Esophagus (tissue), 2 donors: ENCODE data around the gene EVX1. TPM values are rescaled to one million over a fixed set of nuclear protein-coding genes. Genes with fewer than 3 reads are reported as not detected.

Experiments
- H3K27ac ChIP-seq, 2 donors: one replicate each; pipeline ENCODE4 v1.5.1; 2013; ENCODE audit warnings: low read depth in 2 of 2, mild to moderate bottlenecking in 2 of 2, inconsistent platforms in 1 of 2, low read length in 1 of 2, moderate library complexity in 1 of 2
- H3K27me3 ChIP-seq, 2 donors: one replicate each; pipeline ENCODE4 v1.6.1; 2013; ENCODE audit warnings: low read length in 2 of 2, control low read depth in 1 of 2, mild to moderate bottlenecking in 1 of 2; ENCODE audit not compliant: insufficient read depth in 2 of 2, control insufficient read depth in 1 of 2
- H3K36me3 ChIP-seq, 2 donors: one replicate each; pipeline ENCODE4 v1.6.1; 2013; ENCODE audit warnings: low read length in 1 of 2; ENCODE audit not compliant: control insufficient read depth in 2 of 2, insufficient read depth in 2 of 2
- H3K4me1 ChIP-seq, 2 donors: one replicate each; pipeline ENCODE4 v1.6.1; 2013; ENCODE audit warnings: low read length in 1 of 2; ENCODE audit not compliant: control insufficient read depth in 2 of 2, insufficient read depth in 2 of 2
- H3K4me3 ChIP-seq, 2 donors: one replicate each; pipeline ENCODE4 v1.5.1; 2013; ENCODE audit warnings: low read length in 2 of 2, mild to moderate bottlenecking in 2 of 2, low read depth in 1 of 2, moderate library complexity in 1 of 2
- H3K9me3 ChIP-seq, 2 donors: one replicate each; pipeline ENCODE4 v1.6.1; 2013; ENCODE audit warnings: mild to moderate bottlenecking in 2 of 2, low read depth in 1 of 2, low read length in 1 of 2, moderate library complexity in 1 of 2; ENCODE audit not compliant: control insufficient read depth in 2 of 2, insufficient read depth in 1 of 2
- WGBS, 2 donors: extraction: QIAGEN DNeasy Blood & Tissue Kit; methylation state at CpG; one replicate each; pipeline ENCODE4 v1.1.7; 2013; 5-methylcytosine and 5-hydroxymethylcytosine counted together
- polyA plus RNA-seq, 2 donors: library from polyadenylated mRNA; stranded (reverse); fragments of 200-250 nt; gene quantifications; one replicate each; pipeline ENCODE4 v1.2.3, GENCODE V29; 2013
- donor health status: healthy with polysubstance abuse.
- donor health status: Bipolar disorder and iron deficiency.

EVX1 gene
- polyA plus RNA-seq, 2 donors, result not detected

GRCh38 chr7:27205325-27206280 is 37.0 kb upstream of the EVX1 start:
- no peak overlapping the region for H3K27ac ChIP-seq
- peaks cover 11 to 49% of the 10 kb centered on the region in 2 donors for H3K27me3 ChIP-seq
- H3K36me3 ChIP-seq, result no peaks in the 10 kb centered on the region
- no peaks in the 10 kb centered on the region for H3K9me3 ChIP-seq
- no peak overlapping the region for H3K4me3 ChIP-seq
- WGBS, 2 donors, result 11 to 15% methylated on average over 52 of the region's 52 CpGs
- H3K4me1 ChIP-seq, result peaks cover 3 to 4% of the 10 kb centered on the region in 2 donors

- Histone ChIP-seq H3K36me3 (no peaks in the 10 kb centered on the region), H3K4me3 (no peak overlapping the region), H3K9me3 (no peaks in the 10 kb centered on the region), H3K4me1 (peaks cover 0 to 2% of the 10 kb centered on the region in 2 donors), H3K27ac (no peak overlapping the region), H3K27me3 (peaks cover 11 to 44% of the 10 kb centered on the region in 2 donors)
- WGBS, 2 donors, result 50 to 51% methylated on average over 7 of the region's 7 CpGs
Measured at GRCh38 chr7:27207348-27207985, 35.1 kb upstream of the EVX1 start.

GRCh38 chr7:27208998-27209397 is 33.6 kb upstream of the EVX1 start:
- Histone ChIP-seq H3K27ac (no peak overlapping the region), H3K9me3 (no peaks in the 10 kb centered on the region), H3K36me3 (no peaks in the 10 kb centered on the region), H3K27me3 (peaks cover 11 to 44% of the 10 kb centered on the region in 2 donors), H3K4me3 (no peak overlapping the region), H3K4me1 (peaks cover 2 to 4% of the 10 kb centered on the region in 2 donors)
- WGBS, 2 donors, result 85 to 88% methylated on average over 4 of the region's 4 CpGs

- Histone ChIP-seq H3K4me1 (peaks cover 2 to 4% of the 10 kb centered on the region in 2 donors), H3K27ac (no peak overlapping the region), H3K27me3 (peaks cover 14 to 36% of the 10 kb centered on the region in 2 donors), H3K9me3 (no peaks in the 10 kb centered on the region), H3K4me3 (peak overlapping the region in 1 of 2 donors; percentile 38), H3K36me3 (no peaks in the 10 kb centered on the region)
- WGBS, 2 donors, result 45 to 50% methylated on average over 11 of the region's 11 CpGs
Measured at GRCh38 chr7:27209933-27210440, 32.6 kb upstream of the EVX1 start.

- Histone ChIP-seq H3K4me3 (peak overlapping the region in 1 of 2 donors; percentile 38), H3K27ac (no peak overlapping the region), H3K36me3 (no peaks in the 10 kb centered on the region), H3K9me3 (no peaks in the 10 kb centered on the region), H3K4me1 (peaks cover 2 to 4% of the 10 kb centered on the region in 2 donors), H3K27me3 (peaks cover 14 to 33% of the 10 kb centered on the region in 2 donors)
- 6 to 11% methylated on average over 31 to 32 of the region's 32 CpGs for WGBS, 2 donors
Measured at GRCh38 chr7:27210441-27211083, 32.0 kb upstream of the EVX1 start.

- Histone ChIP-seq H3K27ac (no peak overlapping the region), H3K36me3 (no peaks in the 10 kb centered on the region), H3K27me3 (peaks cover 14 to 31% of the 10 kb centered on the region in 2 donors), H3K4me3 (no peak overlapping the region), H3K4me1 (peaks cover 2 to 4% of the 10 kb centered on the region in 2 donors), H3K9me3 (no peaks in the 10 kb centered on the region)
- WGBS, 2 donors, result 83 to 85% methylated on average over 1 of the region's 1 CpG
Measured at GRCh38 chr7:27211084-27211446, 31.5 kb upstream of the EVX1 start.

GRCh38 chr7:27211764-27212204 is 30.8 kb upstream of the EVX1 start:
- H3K27me3 ChIP-seq, result peaks cover 14 to 31% of the 10 kb centered on the region in 2 donors
- peaks cover 2 to 4% of the 10 kb centered on the region in 2 donors for H3K4me1 ChIP-seq
- H3K4me3 ChIP-seq, result no peak overlapping the region
- WGBS, 2 donors, result 37 to 43% methylated on average over 3 of the region's 3 CpGs
- no peaks in the 10 kb centered on the region for H3K36me3 ChIP-seq
- H3K9me3 ChIP-seq, result no peaks in the 10 kb centered on the region
- no peak overlapping the region for H3K27ac ChIP-seq

- Histone ChIP-seq H3K4me1 (peaks cover 2 to 4% of the 10 kb centered on the region in 2 donors), H3K4me3 (no peak overlapping the region), H3K27ac (no peak overlapping the region), H3K36me3 (no peaks in the 10 kb centered on the region), H3K9me3 (no peaks in the 10 kb centered on the region), H3K27me3 (peaks cover 14 to 31% of the 10 kb centered on the region in 2 donors)
- WGBS, 2 donors, result 9 to 14% methylated on average over 49 to 52 of the region's 52 CpGs
Measured at GRCh38 chr7:27212497-27213432, 29.8 kb upstream of the EVX1 start.
